Epithelial cell of esophagus (primary cell): ENCODE data around the gene MGAT5B.

Experiments used
- DNase-seq: peaks from one replicate; pipeline ENCODE4 v3.0.0; 2010; ENCODE audit warnings: low read depth
- H3K4me3 ChIP-seq: 2 replicates; pipeline ENCODE4 v1.5.1; 2011; ENCODE audit warnings: mild to moderate bottlenecking, low read length, control low read depth
- CTCF ChIP-seq: IDR thresholded peaks from 2 replicates; pipeline ENCODE4 v1.5.1; 2011; ENCODE audit warnings: low read depth, mild to moderate bottlenecking, low read length, control low read depth, inconsistent platforms; ENCODE audit not compliant: insufficient read depth; ENCODE audit errors: missing control alignments

Gene MGAT5B

DNA sequence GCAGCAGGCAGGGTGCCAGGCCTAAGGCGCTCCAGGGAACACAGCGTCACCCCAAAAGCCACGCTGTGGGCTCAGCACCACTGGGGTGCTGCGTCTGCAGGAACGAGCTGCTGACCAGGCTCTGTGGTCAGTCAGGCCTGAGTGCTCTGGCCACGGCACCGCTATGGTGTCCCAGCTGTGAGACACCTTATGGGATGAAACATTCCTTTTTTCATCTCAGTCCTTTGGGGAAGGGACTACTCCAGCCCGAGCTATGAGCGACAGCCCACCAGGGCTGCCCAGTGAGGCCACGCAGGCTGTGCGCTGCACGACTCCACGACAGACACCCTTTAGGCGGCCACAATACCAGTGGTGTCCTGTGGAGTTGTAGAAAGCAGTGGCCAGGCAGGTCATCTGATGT lies 11.1 kb downstream of the MGAT5B start:
- TF ChIP-seq CTCF, result no peak
- H3K4me3 ChIP-seq, result no peak overlapping the region
- DNase-seq, result no peak

- TF ChIP-seq CTCF, result no peak
- DNase-seq, result no peak
- H3K4me3 ChIP-seq, result no peak overlapping the region
Measured at GRCh38 chr17:76879691-76880090, 11.5 kb downstream of the MGAT5B start.

DNA sequence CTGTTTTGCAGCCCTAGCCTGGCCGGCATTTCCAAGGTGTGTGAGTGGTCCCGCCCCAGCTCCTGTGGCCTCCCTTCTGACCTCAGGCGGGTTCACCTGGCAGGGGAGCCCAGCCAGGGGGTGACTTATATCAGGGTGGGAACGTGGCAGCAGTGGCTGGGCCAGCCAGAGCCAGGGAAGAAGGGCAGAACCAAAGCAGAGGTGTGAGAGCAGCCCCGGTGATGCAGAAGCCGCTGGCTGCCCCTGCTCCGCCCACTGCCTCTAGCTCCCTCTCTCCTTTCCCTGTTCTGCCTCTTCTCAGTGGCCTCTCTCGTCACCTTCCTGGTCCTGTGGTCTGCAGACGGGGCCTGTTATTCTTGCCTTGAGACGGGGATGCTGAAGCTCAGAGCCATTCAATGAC lies 12.1 kb downstream of the MGAT5B start:
- DNase-seq, result no peak
- no peak for TF ChIP-seq CTCF
- no peak overlapping the region for H3K4me3 ChIP-seq

DNA sequence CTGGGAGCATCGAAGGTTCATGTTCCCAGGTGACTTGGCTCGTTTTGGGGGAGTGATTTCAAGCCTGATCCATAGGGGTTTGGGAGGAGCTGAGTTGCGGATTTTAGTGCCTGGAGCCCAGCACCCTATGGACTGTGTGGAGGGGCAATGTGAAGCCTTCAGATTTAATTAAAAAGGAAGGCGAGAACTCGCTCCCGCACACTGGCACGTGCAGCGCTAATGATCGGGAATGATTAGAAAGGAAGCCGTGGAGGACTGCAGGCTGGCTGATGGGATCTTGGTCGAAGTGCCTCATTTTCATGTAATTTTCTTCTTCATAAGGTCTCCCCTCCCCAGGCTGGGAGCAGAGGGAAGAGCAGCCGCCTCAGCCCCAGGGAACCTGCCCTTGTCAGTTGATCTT lies 12.8 kb downstream of the MGAT5B start:
- no peak for DNase-seq
- TF ChIP-seq CTCF, result no peak
- no peak overlapping the region for H3K4me3 ChIP-seq

- TF ChIP-seq CTCF, result no peak
- H3K4me3 ChIP-seq, result no peak overlapping the region
- DNase-seq, result no peak
Measured at GRCh38 chr17:76881408-76881807, 13.2 kb downstream of the MGAT5B start.

DNA sequence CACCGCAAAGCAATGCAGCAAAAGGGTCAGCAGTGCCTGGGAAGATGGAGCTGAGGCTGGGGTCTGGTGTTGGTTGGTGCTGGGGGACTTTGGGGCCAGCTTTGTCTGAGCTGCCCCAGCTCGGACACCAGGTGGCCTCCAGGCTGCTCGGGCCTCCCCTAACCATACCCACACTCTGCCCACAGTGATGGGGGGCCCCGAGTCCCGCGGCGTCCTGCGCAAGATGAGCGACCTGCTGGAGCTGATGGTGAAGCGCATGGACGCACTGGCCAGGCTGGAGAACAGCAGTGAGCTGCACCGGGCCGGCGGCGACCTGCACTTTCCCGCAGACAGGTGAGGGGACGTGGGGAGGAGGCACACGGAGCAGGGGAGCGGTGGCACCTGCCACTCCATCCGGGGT lies 13.8 kb downstream of the MGAT5B start:
- no peak for TF ChIP-seq CTCF
- no peak for DNase-seq
- H3K4me3 ChIP-seq, result no peak overlapping the region

- DNase-seq, result no peak
- H3K4me3 ChIP-seq, result no peak overlapping the region
Measured at GRCh38 chr17:76883744-76884525, 15.7 kb downstream of the MGAT5B start.

More at GRCh38 chr17:76883744-76884525, 15.7 kb downstream of the MGAT5B start:
- TF ChIP-seq CTCF, result no peak
